ENCODE data around the gene TMEM30A.

The TMEM30A gene

DNA sequence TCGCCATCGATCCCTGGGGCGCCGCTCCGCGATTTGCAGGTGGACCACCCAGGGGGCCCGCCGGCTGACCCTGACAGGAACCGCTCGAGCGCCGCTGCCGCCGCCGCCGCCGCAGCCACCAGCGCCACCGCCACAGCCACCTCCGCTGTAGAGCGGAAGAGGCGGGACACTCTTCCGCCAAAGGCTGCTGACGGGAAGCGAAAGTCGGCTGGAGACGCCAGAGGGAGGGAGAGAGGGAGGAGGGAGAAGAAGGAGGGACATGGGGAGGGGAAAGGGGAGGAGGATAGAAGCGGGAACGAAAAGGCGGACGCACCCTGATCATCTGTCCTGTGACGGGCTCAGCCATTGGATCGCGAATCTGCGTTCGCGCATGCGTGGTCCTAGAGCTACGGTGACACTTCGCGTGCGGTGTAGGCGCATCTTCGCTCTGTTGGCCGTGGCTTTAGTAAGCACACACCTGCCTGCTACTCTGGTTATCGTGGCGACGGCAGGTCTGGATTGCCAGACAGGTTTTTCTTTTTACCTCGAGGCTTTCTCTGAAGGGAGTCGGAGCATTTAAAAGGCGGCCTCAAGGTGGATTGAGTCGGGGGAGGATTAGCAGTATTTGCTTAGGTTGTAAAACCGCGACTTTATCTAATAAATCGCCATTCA lies at the start of gene TMEM30A:
TSS of gene TMEM30A (minus strand) at position 161 of the 651 bp plus-strand sequence. CDS start at position 7, 154 bp downstream.
- DNase-seq: peak; percentile 99

DNA sequence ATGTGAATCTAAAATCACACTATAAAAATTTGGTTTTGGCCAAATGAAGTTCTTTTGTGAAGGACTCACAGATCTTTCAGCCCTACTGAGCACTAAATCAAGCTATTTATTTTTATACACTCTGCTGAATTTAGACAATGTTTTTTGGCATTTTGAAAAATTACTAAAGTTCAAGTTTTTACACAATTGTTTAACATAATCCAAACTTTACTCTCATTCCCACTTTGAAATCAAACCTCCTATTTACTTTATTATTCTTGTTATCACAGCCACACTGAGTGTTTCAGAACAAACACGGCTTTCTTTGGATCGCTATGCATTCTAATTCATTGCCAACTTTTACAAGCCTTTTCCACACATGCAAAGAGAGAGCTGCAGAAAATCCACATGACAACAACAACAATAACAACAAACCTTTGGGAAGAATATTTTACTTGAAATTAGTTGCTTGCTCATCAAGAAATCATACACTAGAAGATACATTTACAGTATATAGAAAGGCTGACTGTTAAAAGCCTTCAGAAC lies 49.1 kb upstream of the TMEM30A start:
- no peak for DNase-seq

DNA sequence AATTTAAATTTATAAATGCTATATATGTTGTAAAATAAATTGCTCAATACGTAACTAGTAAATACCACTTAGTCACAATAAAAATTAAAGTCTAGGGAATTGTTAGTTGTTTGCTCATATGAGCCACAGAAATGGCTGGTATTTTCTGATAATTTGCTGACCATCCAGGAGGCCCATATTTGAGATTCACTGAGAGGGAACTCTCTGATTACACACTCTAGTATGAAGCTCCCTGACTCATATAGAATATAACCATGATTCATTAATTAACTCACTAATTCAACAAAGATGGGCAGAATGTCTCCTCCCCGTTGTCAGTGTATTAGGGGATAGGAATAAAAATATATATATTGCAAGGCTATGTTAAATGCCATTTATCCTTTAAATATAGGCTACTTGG lies 46.6 kb upstream of the TMEM30A start:
- no peak for DNase-seq

DNA sequence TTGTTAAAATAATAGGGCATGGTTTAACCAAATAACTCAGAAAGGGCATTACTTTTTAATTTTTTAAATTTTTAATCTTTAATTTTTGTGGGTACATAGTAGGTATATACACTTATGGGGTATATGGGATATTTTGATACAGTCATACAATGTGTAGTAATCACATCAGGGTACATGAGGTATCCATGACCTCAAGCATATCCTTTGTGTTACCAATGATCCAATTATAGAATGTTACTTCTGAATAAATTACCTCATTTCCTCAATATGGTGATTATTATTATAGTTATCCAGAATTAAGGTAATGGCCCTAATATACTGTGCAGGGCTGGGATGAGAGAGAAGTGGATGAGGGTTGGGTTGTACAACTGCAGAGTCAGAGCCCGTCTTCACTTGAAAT lies 45.1 kb upstream of the TMEM30A start:
- DNase-seq: no peak

DNA sequence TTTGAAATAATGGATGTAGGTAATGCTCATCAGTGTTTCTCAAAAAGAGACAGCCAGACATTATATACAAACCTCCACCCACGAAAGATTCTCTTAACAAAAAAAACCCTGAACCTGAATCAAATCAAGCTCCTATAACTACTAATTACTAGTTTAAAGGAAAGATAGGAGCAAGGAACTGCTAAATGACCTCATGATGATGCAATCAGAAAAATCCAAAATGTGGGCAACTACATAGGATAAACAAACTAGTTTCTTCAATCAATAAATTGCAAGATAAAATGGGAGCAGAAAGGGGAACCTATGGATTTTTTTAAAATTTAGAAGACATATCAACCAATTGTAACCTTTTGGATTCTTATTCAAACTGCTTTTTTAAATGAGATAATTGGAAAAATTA lies 43.2 kb upstream of the TMEM30A start:
- no peak for DNase-seq

DNA sequence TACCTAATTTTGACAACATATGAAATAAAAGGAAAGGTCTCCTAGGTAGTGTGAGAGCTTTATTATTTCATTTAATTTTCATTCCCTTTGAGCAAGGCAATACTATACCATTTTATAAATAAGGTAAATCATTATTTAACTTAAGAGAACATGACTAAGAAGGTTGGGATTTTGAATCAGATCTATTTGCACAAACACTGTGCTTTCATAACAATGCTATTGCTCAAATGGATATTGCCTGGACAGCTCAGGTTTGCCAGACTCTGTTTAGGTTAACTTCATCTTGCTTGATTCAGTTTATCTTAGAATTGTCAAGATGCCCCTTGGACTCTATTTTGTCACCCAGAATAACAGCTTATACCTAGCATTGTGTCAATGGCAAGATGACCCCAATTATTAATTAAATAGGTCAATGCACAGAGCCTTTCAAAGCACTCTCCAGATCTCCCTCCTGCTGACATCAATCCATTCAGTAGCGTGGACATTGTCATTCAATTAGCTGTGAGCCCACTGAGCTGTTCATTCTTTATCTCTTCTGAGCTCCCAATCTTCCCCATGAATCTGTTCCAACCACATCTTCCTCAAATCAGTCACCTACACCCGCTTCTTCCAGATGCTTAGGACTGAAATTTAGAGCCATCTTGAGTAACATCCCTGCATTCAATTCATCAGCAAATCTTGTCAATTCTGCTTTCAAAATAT lies 42.1 kb upstream of the TMEM30A start:
- no peak for DNase-seq

DNA sequence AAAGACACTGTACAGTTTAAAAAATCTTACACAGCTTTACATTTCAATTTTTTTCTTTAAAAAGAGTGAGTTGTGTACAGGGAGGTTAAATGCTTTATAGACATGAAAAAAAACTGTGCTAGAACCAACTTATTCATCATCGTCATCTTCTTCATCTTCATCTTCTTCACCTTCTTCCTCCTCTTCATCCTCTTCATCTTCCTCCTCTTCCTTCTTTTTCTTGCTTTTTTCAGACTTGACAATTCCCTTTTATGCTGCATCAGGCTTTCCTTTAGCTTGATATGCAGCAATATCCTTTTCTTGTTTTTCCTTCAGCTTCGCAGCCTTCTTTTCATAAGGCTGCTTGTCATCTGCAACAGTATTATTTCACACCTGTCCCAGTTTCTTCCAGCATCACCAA lies 34.3 kb upstream of the TMEM30A start:
- DNase-seq: no peak

DNA sequence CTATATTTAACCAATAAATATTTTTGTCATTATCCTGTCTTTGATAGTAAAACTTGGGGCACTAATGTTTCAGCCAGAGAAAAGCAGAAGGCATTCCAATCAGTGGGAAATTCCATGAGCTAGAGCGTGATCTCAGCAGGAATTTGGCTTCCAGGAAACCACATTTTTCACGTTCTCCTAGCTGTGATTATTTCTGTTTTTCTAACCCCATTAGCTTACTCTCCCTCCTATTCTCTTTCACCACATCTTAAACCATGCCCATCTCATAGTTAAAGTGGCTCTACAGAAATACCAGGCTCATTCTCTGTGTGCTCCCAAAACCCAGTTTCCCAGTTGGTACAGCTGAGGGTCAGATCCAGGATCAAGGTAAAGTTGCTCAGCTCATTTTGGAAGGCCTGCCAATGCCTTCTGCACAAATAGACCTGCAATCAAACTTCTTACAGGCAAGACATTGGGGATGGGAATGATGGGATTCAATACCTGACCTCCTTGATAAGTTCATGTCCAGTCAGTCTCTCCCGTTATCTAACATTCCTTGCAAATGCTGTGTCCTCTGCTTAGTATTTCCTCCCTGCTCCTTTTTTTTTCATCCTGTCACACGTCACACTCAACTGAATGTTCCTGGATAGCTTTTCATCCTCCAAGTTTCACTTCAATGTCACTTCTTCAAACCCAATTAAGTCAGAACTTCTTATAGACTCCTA lies 33.1 kb upstream of the TMEM30A start:
- no peak for DNase-seq

DNA sequence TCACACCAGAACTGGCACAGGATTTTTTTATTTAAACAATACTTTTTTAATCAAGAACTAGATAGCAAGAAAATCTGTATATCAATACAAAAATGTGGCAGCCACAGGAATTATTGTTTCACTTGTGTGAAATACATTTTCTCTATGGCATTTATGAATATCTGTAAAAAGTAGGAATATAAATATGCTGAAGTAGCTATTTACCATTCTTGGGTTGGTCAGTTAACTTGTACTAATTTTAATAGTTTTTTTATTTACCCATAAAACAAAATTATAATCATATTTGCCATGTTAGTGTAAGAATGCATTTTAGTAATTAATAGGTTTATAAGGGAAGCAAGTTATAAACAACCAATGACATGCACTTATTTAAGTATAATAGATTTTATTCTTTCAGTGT lies 31.4 kb upstream of the TMEM30A start:
- no peak for DNase-seq

DNA sequence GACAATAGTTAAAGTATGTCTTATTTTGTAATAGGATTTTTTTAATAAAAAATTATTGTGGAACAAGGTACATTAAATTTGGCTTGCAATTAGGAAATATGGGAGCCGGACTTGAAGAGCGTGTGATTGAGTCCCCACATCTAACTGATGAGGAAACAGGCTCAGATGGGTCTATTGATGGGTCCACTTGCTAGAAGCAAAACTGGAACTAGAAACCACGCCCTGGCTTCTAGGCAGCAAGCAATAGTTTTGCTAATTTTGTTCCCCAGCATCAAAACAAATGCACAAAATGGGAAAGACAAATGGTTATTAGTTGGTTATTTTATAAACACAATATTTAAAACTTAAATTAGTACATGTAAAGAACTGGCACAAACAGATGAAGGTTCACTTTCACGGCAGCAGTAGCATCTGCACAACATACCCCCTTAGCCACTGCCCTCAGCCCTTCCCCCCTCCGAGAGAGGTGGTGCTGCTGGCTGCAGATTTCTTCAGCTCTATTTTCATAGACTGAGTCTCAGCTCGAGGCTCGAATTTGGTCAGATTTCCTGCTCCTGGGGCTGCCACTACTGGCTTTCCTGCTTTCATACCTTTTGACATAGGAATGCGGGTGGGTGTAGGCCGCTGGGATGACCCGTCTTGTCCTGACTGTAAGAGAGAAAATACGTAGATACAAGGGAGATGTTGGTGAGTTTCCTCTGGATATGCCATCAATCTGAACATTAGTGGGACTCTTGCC lies 23.8 kb upstream of the TMEM30A start:
- DNase-seq: no peak

DNA sequence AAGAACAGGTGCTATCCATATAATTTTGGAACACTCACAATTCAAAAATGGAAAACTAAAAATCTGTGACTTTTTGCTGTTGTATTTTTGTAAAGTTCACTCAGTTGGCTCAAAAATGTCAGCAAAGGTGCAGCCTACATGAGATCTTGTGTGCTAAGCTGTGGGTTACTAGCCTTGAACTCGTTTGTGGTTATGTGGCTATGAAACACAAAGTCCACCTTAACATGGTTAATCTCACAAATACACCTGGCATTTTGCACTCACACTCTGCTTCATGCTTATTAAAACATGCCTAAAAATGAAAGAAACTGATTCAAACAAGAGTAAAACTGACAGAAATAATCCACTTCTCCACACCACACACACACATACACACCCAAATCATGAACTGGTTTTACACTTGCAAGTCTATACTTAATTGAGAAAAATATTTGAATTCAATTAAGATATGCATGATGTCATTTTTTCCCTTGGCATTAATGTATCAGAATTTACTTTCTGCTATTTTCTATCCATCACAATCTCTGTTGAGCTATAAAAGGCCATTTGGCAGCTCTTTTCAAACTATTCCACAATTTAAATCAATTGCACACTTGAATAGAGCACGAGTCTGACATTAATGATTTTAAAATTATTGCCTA lies 22.9 kb upstream of the TMEM30A start:
- no peak for DNase-seq

DNA sequence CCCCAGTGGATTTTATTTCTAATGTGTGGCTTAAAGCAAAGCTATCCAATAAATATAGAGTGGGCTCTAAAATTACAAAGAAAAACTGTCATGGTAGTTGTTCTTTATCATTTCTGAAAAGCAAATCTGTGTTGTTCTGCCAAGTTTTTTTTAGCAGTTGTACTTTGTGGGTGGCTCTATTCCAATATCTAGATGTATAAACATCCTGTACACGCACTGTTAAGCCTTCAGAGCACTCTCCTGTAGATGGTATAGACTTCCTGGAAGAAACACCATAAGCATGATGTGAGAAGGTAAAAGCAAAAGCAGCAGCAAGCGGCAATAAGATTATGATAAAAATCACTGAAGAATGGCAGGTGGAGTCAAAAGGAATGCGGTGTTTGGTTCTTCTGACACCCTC lies 21.5 kb upstream of the TMEM30A start:
- DNase-seq: no peak

DNA sequence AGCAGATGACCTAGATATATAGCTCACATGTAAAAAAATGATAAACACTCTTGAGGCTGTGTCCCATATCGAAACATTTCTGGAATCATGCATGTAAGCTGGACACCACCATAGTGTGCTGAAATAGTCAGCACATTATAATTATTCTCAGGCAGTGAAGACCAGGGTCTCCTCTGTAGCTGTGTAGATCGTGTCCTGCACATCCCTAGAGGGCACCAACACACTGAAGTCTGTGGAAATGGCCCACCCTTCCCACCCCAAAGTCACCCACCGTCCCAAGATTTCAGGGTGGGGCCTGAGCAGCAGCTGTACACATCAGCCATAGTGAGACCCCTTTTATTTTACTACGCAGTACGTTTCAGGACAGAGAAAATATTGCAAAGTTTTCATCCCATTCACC lies 21.0 kb upstream of the TMEM30A start:
- DNase-seq: no peak

DNA sequence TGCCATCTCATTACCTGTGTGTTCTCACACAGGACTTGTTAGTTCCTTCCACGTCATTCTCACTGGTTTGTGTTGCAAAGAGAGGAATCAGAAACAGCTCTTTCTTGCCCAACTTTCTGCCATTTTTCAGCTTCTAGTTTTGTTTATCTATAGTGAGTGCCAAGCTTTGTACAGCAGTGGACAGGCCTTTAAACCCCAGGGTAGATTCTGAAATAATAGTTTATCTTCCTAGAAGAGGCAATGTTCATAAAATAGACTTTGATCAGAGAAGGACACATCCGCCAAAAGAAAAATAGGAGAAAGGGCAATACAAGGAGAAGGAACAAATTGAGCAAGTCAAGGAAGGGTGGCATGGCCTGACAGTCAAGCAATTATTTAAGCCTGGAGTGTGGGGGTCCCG lies 17.7 kb upstream of the TMEM30A start:
- DNase-seq: no peak

DNA sequence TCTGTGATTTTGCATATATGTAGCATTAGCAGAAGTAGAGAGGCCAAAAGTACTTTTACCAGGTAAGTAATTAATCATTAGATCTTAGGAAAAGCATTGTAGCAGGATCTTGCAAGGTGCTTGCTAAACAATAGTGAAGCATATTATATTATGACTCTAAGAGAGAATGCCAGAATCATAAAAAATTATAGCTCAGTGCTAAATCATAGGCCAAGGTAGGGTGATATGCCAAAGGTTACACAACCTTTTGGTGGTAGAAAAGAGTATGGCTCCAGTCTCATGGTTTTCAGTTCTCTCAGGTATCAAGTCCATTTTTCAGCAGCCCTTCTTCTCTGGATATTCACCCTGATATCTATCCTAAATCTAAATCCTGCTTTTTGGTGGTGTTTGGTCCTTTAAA lies 16.9 kb upstream of the TMEM30A start:
- DNase-seq: no peak

DNA sequence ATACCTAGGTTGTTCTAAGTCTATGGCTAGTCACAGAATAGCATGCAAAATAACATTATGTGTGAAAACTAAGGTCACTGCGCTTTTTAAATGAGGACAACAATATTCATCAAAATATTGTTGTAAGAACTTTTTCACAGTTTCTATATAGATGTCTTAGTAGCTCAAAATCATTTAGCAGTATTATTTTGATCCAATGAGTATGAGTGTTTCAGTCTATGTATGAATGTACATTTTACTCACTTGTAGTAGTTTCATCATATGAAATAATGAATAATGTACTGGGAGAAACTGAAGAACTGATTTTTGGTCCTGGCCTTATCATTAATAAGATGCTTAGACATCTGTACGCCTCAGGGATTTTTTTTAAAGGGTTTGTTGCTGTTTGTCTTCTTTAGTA lies 16.5 kb upstream of the TMEM30A start:
- DNase-seq: no peak

DNA sequence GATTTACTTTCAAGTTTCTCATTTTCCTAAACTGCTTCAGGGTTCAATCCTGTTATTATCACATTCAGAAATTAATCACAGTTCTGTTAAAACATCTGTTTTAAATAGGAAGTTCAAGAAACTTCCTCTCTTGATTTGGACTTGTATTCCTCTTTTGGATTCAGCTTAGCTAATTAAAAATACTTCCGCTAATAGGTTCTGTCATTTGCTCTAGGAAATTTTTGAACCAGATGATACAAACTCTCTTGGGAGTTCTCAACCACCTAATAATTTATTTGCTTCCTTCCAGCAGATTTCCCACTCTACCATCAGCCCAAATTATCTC lies 15.9 kb upstream of the TMEM30A start:
- DNase-seq: no peak

DNA sequence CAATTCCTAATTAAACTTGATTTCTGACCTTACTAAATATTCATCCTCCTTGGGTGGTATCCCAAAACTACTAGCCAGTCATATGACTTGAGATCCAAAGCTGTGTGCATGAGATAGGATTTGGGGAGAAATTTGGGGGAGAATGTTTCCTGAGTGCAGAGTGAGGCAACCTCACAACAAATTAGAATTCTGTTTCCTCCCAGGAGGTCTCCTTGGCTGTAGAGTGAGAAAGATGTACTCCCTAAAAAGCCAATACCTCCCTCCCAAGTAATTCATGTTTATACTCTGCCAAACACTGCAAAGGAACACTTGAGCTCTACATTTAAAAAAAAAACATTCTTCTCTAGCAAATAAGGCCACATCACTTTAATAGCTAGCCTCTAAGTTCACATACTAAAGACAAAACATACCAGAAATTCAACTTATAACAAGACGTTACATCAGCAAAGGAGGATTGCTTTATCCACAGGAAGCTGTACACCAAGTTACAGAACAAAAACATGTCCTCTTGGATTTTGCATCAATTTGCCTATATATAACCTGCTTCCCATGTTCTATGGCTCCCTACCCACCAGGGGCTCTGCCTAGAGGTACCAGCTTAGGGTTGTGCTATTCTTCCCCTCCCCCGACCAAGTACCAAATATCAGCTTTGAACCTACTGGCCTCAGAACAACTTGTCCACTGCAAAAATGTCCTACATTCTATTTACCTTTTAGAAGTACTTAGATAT lies 15.4 kb upstream of the TMEM30A start:
- no peak for DNase-seq

DNA sequence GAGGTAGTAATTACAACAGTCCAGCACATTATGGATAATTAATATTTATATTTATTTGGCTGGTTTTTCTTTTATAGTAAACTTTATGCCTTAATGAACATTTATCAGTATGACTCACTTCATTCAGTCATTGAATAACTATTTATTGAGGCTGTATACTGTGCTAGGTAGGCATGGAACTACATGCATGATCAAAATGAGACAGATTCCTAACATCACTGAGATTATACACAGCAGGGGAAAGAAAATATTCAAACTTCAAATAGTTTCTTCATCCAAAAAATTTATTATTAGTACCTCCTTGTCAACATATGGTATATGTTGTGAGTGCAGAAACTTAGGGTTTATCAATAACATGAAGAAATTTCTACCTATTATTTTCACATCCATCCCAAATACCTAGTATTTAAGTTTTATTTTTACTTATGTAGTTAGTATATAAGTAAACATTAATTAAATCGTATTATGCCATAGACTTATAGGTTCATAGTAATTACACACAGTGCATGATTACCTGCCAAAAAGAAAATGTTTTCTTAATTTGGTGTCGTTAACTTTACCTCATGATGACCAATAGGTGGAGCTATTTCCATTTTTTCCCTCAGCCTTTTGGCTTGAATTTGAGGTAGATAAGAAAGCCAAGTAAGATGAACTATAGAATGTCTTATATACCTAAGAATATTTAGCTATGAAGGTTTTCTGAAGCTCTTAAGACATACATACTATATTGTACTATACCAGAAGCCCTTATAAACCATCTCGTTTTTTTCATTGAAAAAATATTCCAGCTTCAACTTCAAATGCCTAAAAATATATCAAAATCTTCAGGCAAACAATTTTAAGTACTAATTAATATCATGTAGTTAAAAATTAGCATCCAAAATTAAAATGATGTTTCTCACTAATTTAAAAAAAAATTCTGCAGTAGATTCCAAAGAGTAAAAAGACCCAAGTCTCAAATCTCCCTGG lies 12.5 kb upstream of the TMEM30A start:
- DNase-seq: peak; percentile 62

DNA sequence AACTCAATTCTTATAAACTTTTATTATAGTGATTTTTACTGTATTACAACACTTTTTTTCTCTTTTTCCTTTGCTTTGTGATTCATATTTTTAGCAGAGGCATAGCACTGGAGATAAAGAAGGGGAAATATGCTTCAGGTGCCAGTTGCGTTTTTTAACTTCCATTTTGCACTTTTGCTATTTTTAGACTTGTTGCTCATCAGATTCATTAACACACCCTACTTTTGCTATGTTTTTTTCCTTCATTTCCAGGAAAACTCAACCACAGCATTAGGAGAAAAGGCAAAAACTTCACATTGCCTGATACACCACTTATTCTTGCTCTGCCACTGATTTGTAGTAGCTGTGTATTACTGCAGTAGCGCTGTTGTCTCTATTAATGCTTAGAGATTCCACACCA lies 8.0 kb upstream of the TMEM30A start:
- DNase-seq: no peak

DNA sequence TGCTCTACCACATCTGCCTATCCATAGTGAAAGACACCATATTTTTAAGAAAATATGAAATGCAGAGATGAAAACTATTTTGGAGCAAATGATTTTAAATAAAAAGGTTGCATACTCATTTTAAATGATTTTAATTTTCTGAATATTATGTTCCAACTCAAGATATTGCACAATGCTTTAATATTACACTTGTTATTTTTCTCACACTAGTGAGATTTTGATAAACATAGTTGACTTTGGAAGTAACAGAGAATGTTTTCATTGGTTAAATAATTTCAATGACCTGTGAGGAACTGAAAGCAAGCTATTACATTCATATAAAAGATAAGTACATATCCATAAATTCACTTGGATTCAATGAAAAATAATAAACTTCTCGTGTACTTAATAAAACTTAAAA lies 7.2 kb upstream of the TMEM30A start:
- DNase-seq: no peak

All from activated CD4-positive, alpha-beta T cell treated with anti-CD3 and anti-CD28 coated beads, Interleukin-2, amount 50 U/mL, for 16 hours (primary cell).